Endothelial cell of umbilical vein (primary cell): ENCODE data around the gene IFITM2. TPM values are rescaled to one million over a fixed set of nuclear protein-coding genes. Genes with fewer than 3 reads are reported as not detected.

Experiments used
- BruUV-seq: library from RNA; stranded (reverse); fragments of 400-500 nt; replicated peaks from 2 replicates; lab custom pipeline; 2021; lab: Mats Ljungman, UMichigan
- CTCF ChIA-PET: fragments of 300-600, 350-600 bp; sonication (Branson Sonifier 250); formaldehyde crosslinking; loops from one replicate; lab custom pipeline; 2021; ENCODE audit warnings: antibody characterized with exemption, inconsistent platforms; lab: Charles Lee
- POLR2A ChIA-PET: fragments of 300-600, 350-600 bp; sonication (Branson Sonifier 250); formaldehyde crosslinking; loops from one replicate; lab custom pipeline; 2021; ENCODE audit warnings: antibody characterized with exemption, inconsistent platforms; lab: Charles Lee
- DNase-seq: peaks from one replicate; pipeline ENCODE4 v3.0.0-alpha.2; 2011; ENCODE audit warnings: low read depth, low spot score
- FAIRE-seq: peaks from 2 replicates; lab custom pipeline; 2011; peaks lifted over from hg19 to GRCh38; lab: Jason Lieb, UNC
- H2AFZ ChIP-seq: 2 replicates; pipeline ENCODE4 v1.6.0; 2012; ENCODE audit warnings: low read depth, low read length, control low read depth, inconsistent platforms
- H3K27ac ChIP-seq: 2 replicates; pipeline ENCODE4 v1.5.1; 2011; ENCODE audit warnings: low read depth, mild to moderate bottlenecking, control low read depth, low read length, moderate library complexity; ENCODE audit not compliant: insufficient read depth
- H3K27me3 ChIP-seq, 2 experiments: 2 replicates each; pipeline versions ENCODE4 v1.6.0 to v1.6.1; 2011; ENCODE audit warnings: low read length in 2 of 2, mixed read lengths in 1 of 2; ENCODE audit not compliant: control insufficient read depth in 2 of 2, insufficient read depth in 2 of 2
- H3K36me3 ChIP-seq, 2 experiments: 2 replicates in 1 of 2; 3 replicates in 1 of 2; pipeline ENCODE4 v1.5.1; 2011; ENCODE audit warnings: low read length in 2 of 2, mild to moderate bottlenecking in 1 of 2, moderate library complexity in 1 of 2; ENCODE audit not compliant: control insufficient read depth in 2 of 2, insufficient read depth in 2 of 2; ENCODE audit errors: extremely low read depth in 1 of 2
- H3K4me1 ChIP-seq: 3 replicates; pipeline ENCODE4 v1.5.1; 2011; ENCODE audit warnings: mild to moderate bottlenecking, low read length; ENCODE audit not compliant: control insufficient read depth, insufficient read depth; ENCODE audit errors: extremely low read depth
- H3K4me2 ChIP-seq: 2 replicates; pipeline ENCODE4 v1.6.1; 2011; ENCODE audit warnings: low read length, control low read depth, mixed read lengths; ENCODE audit not compliant: insufficient read depth
- H3K4me3 ChIP-seq, 3 experiments: fragments of 200-600 bp in 1 of 3; sonication (generic), shearing (Covaris generic) in 1 of 3; replicated peaks in 1 of 3; 2 replicates each; pipeline ENCODE4 v1.5.1; 2011 to 2016; ENCODE audit warnings: control low read depth in 3 of 3, low read length in 3 of 3, mild to moderate bottlenecking in 2 of 3, inconsistent platforms in 1 of 3, low read depth in 1 of 3, moderate library complexity in 1 of 3; ENCODE audit not compliant: insufficient read depth in 1 of 3
- H3K79me2 ChIP-seq: 2 replicates; pipeline ENCODE4 v1.6.0; 2012; ENCODE audit warnings: low read length, inconsistent platforms; ENCODE audit not compliant: control insufficient read depth, insufficient read depth
- H3K9ac ChIP-seq: replicated peaks from 2 replicates; pipeline ENCODE3; 2011; ENCODE audit warnings: low read length, control low read depth; ENCODE audit not compliant: insufficient read depth; ENCODE audit errors: extremely low read depth
- H3K9me1 ChIP-seq: replicated peaks from 3 replicates; pipeline ENCODE4 v1.6.0; 2011; ENCODE audit warnings: mild to moderate bottlenecking, low read length; ENCODE audit not compliant: control insufficient read depth, insufficient read depth; ENCODE audit errors: extremely low read depth
- H3K9me3 ChIP-seq: replicated peaks from 2 replicates; pipeline ENCODE4 v1.5.1; 2012; ENCODE audit warnings: low read length, inconsistent platforms; ENCODE audit not compliant: control insufficient read depth, insufficient read depth
- H4K20me1 ChIP-seq: replicated peaks from 2 replicates; pipeline ENCODE3; 2011; ENCODE audit warnings: mild to moderate bottlenecking, low read length; ENCODE audit not compliant: control insufficient read depth, insufficient read depth; ENCODE audit errors: extremely low read depth
- EZH2 ChIP-seq: IDR thresholded peaks from 2 replicates; pipeline ENCODE4 v1.6.1; 2012; ENCODE audit warnings: borderline replicate concordance, low read depth, mild to moderate bottlenecking, moderate library complexity, low read length, inconsistent platforms; ENCODE audit not compliant: severe bottlenecking
- FOS ChIP-seq: IDR thresholded peaks from 2 replicates; pipeline ENCODE4 v1.6.1; 2011; ENCODE audit warnings: mild to moderate bottlenecking, low read length, moderate library complexity, borderline replicate concordance; ENCODE audit not compliant: insufficient read depth
- GATA2 ChIP-seq: IDR thresholded peaks from 2 replicates; pipeline ENCODE4 v1.7.0; 2011; ENCODE audit warnings: low read depth, mild to moderate bottlenecking, moderate library complexity, mixed read lengths, low read length; ENCODE audit not compliant: insufficient read length, insufficient read depth
- JUN ChIP-seq: IDR thresholded peaks from 2 replicates; pipeline ENCODE4 v1.6.1; 2011; ENCODE audit warnings: borderline replicate concordance, low read depth; ENCODE audit not compliant: insufficient read length, insufficient read depth
- MYC ChIP-seq: IDR thresholded peaks from one replicate; pipeline ENCODE4 v1.6.1; 2011; ENCODE audit warnings: mild to moderate bottlenecking, low read depth, low read length
- POLR2A ChIP-seq: IDR thresholded peaks from 2 replicates; pipeline ENCODE4 v1.6.1; 2012; ENCODE audit warnings: low read depth, mild to moderate bottlenecking, control low read depth, low read length
- POLR2AphosphoS5 ChIP-seq: IDR thresholded peaks from 2 replicates; pipeline ENCODE4 v1.6.1; 2012; ENCODE audit warnings: low read depth, mild to moderate bottlenecking, control low read depth, low read length, moderate library complexity; ENCODE audit not compliant: insufficient read depth
- dilution Hi-C: fragments of 300-500 bp; cut with MboI; formaldehyde crosslinking; loops from one replicate; pipeline ENCODE4 v1.15.0; 2019; ENCODE audit warnings: low sequenced_read_pairs; ENCODE audit not compliant: extremely low pct_ligation_motif_present
- intact Hi-C: fragments of 100-400 bp; cut with micrococcal nuclease; formaldehyde crosslinking; loops from one replicate; pipeline ENCODE4 v1.10.0; 2022
- polyA plus RNA-seq, 4 experiments: library from polyadenylated mRNA; depleted of rRNA in 3 of 4; stranded (reverse) in 3 of 4; unstranded in 1 of 4; fragments of >200 nt; gene quantifications; 2 replicates each; pipeline versions ENCODE4 v1.2.1 to v1.2.3, GENCODE V29; 2011 to 2012; ENCODE audit warnings: missing spikeins in 1 of 4
- total RNA-seq: library from RNA; stranded (reverse); gene quantifications from 2 replicates; pipeline ENCODE4 v1.2.3, GENCODE V29; 2021
- TF ChIP-seq, protein P1 (sequence below): IDR thresholded peaks from 2 replicates; pipeline ENCODE4 v1.6.1; 2011; ENCODE audit not compliant: insufficient read depth, insufficient read length
- TF ChIP-seq, protein P2 (sequence below), 2 donors: IDR thresholded peaks; 1 replicate in 1 of 2; 2 replicates in 1 of 2; pipeline ENCODE4 v1.5.1; 2011; ENCODE audit warnings: low read length in 2 of 2, mild to moderate bottlenecking in 2 of 2, moderate library complexity in 2 of 2, control low read depth in 1 of 2, inconsistent platforms in 1 of 2, low read depth in 1 of 2; ENCODE audit not compliant: insufficient read depth in 1 of 2; ENCODE audit errors: extremely low read depth in 1 of 2

The IFITM2 gene
- total and polyA plus RNA-seq, 2 donors (not counting 3 experiments of a cell fraction or from before 2014, with no cell fraction given), result 219 to 1,135 TPM

DNA sequence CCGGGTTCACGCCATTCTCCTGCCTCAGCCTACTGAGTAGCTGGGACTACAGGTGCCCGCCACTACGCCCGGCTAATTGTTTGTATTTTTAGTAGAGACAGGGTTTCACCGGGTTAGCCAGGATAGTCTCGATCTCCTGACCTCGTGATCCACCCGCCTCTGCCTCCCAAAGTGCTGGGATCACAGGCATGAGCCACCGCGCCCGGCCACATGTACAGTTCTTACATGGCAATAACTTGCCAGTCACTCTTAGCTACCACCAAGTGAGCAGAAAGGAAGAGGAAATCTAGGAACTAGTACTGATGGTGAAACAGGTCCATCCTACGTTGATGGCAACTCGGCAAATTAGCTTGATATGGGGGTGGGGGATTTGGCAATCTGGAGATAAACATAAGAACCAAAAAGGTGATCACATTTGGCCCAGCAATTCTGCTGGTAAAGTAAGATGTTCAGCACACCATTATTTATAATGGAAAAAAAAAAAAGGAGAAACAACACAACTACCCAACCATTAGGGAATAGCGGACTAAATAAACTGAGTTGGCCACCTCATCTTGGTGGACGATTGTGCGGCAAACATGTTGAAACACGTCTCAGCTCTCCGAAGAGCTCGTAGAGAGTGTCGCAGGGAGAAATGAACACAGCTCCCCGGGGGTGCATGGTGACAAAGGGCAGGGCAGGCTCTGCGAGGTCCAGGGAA is 24.1 kb upstream of the IFITM2 start:
- ChIA-PET POLR2A (no interaction called here), CTCF (interaction anchor here (1.2 kb wide), 1 partner anchor 31 kb away, joined by 3 read pairs; no protein-coding TSS in a partner anchor)
- Histone ChIP-seq H3K36me3 (no peaks in the 10 kb centered on the region), H3K27me3 (peaks cover 41 to 45% of the 10 kb centered on the region in 2 experiments), H3K9ac (no peak overlapping the region), H3K4me2 (no peak overlapping the region), H3K4me1 (peaks cover 3% of the 10 kb centered on the region), H3K9me1 (no peaks in the 10 kb centered on the region), H3K27ac (no peak overlapping the region), H3K79me2 (no peaks in the 10 kb centered on the region), H4K20me1 (no peaks in the 10 kb centered on the region), H3K4me3 (no peak overlapping the region), H3K9me3 (no peaks in the 10 kb centered on the region), H2AFZ (no peak overlapping the region)
- FAIRE-seq (no peak), DNase-seq (no peak)
- dilution Hi-C loops (no loop called here), intact Hi-C loops (no loop called here)
- no TSS peak for BruUV-seq
- TF ChIP-seq POLR2AphosphoS5 (no peak), JUN (no peak), POLR2A (no peak), EZH2 (no peak), GATA2 (no peak), FOS (no peak), MYC (no peak)
- TF ChIP-seq, protein P1, sequence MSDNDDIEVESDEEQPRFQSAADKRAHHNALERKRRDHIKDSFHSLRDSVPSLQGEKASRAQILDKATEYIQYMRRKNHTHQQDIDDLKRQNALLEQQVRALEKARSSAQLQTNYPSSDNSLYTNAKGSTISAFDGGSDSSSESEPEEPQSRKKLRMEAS, result no peak
- TF ChIP-seq, protein P2, sequence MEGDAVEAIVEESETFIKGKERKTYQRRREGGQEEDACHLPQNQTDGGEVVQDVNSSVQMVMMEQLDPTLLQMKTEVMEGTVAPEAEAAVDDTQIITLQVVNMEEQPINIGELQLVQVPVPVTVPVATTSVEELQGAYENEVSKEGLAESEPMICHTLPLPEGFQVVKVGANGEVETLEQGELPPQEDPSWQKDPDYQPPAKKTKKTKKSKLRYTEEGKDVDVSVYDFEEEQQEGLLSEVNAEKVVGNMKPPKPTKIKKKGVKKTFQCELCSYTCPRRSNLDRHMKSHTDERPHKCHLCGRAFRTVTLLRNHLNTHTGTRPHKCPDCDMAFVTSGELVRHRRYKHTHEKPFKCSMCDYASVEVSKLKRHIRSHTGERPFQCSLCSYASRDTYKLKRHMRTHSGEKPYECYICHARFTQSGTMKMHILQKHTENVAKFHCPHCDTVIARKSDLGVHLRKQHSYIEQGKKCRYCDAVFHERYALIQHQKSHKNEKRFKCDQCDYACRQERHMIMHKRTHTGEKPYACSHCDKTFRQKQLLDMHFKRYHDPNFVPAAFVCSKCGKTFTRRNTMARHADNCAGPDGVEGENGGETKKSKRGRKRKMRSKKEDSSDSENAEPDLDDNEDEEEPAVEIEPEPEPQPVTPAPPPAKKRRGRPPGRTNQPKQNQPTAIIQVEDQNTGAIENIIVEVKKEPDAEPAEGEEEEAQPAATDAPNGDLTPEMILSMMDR (IDR thresholded peaks at IDR 0.05; ENCODE audit: extremely low read depth in 1 of 2, insufficient read depth in 1 of 2, low read depth in 1 of 2, low read length in 2 of 2), result no peak
